Erythroblast (primary cell): ENCODE results near the gene CDC5L.

Experiments used
- GATA1 ChIP-seq: IDR thresholded peaks from 2 replicates; pipeline ENCODE4 v1.6.1; 2011; ENCODE audit warnings: low read depth, mild to moderate bottlenecking, control low read depth, low read length, moderate library complexity
- POLR2A ChIP-seq: IDR thresholded peaks from 2 replicates; pipeline ENCODE4 v1.6.1; 2011; ENCODE audit warnings: mild to moderate bottlenecking, low read length

DNA sequence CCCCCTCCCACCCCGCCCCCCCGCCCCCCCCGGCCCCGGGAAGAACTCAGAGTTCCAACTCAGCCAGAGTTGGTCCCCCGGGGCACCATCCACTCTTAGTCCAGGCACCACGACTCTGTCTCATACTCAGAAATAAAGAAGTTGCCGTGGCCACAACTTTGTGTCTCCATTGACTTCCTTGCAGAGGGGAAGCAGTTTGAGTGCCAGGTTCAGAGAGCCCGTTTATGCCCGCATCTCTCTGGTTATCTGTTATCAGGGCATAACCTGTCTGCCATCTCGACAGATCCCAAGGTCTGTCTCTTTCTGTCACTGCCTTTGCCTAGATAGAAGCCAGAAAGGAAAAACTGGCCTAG lies 605 bp downstream of the CDC5L start:
- TF ChIP-seq POLR2A: no peak
- TF ChIP-seq GATA1: no peak
